Adrenal gland (tissue), 12 donors: ENCODE measurements around the gene KDM4B. TPM values are rescaled to one million over a fixed set of nuclear protein-coding genes. Genes with fewer than 3 reads are reported as not detected.
"Not testable (repeated sequence)": the region's sequence is repeated elsewhere in the genome, so short reads cannot be mapped to it uniquely, and the experiment has no call there.

Source experiments
- DNase-seq, 7 donors: peaks; one replicate each; pipeline ENCODE4 v3.0.0-alpha.2; 2019 to 2020
- H3K27ac ChIP-seq, 5 donors: fragments of 200-600 bp; sonication (generic) in 4 of 5; 1 replicate in 3 of 5; 2 replicates in 2 of 5; pipeline versions ENCODE4 v1.5.1 to v1.8.0; 2016 to 2020; ENCODE audit warnings: mild to moderate bottlenecking in 1 of 5
- H3K27me3 ChIP-seq: fragments of 200-600 bp; 2 replicates; pipeline ENCODE4 v1.8.0; 2021
- H3K36me3 ChIP-seq, 2 donors: fragments of 200-600 bp; replicated peaks in 1 of 2; 1 replicate in 1 of 2; 2 replicates in 1 of 2; pipeline versions ENCODE4 v1.5.1 to v1.8.0; 2018 to 2022
- H3K4me1 ChIP-seq, 2 donors: fragments of 200-600 bp; replicated peaks in 1 of 2; 1 replicate in 1 of 2; 2 replicates in 1 of 2; pipeline versions ENCODE4 v1.5.1 to v1.8.0; 2018 to 2021
- H3K4me3 ChIP-seq, 4 donors: fragments of 200-600 bp; sonication (generic) in 3 of 4; one replicate each; pipeline ENCODE4 v1.5.1; 2016 to 2018
- H3K9me3 ChIP-seq, 3 donors: fragments of 200-600 bp; sonication (generic) in 1 of 3; replicated peaks in 1 of 3; 1 replicate in 2 of 3; 2 replicates in 1 of 3; pipeline versions ENCODE4 v1.5.1 to v1.8.0; 2016 to 2021
- CTCF ChIP-seq, 6 experiments: fragments of 450-650 bp in 4 of 6; fragments of 200-600 bp in 2 of 6; sonication (generic) in 1 of 6; IDR thresholded peaks; 1 replicate in 5 of 6; 2 replicates in 1 of 6; pipeline versions ENCODE4 v1.5.1 to v1.8.0; 2016 to 2021; ENCODE audit warnings: antibody characterized with exemption in 6 of 6, mild to moderate bottlenecking in 2 of 6, moderate library complexity in 1 of 6
- POLR2A ChIP-seq, 2 donors: fragments of 450-650 bp; IDR thresholded peaks; one replicate each; pipeline ENCODE4 v1.6.1; 2017; ENCODE audit warnings: antibody characterized with exemption in 2 of 2, mild to moderate bottlenecking in 2 of 2, moderate library complexity in 1 of 2
- WGBS, 4 donors: extraction: QIAGEN DNeasy Blood & Tissue Kit in 2 of 4; methylation state at CpG; one replicate each; pipeline versions ENCODE4 v1.1.5 to v1.1.7; 2013 to 2017; 5-methylcytosine and 5-hydroxymethylcytosine counted together
- intact Hi-C, 2 donors: fragments of 100-400 bp; cut with DNase I; formaldehyde crosslinking; loops; one replicate each; pipeline versions ENCODE4 v1.14.1 to v1.15.0; 2022 to 2023
- polyA plus RNA-seq, 3 donors: library from polyadenylated mRNA; stranded (reverse); fragments of 200-250 nt in 2 of 3; fragments of 350-450 nt in 1 of 3; fragmentation: Illumina TruSeq in 1 of 3; extraction: RNeasy Lipid Tissue Mini Kit (QIAGEN cat#74804) in 1 of 3; gene quantifications; one replicate each; pipeline ENCODE4 v1.2.3, GENCODE V29; 2013 to 2014
- total RNA-seq, 9 donors: library from RNA; depleted of rRNA in 4 of 9; stranded (reverse); fragments of >200 nt in 4 of 9; fragments of 120-200 nt in 1 of 9; fragmentation: NEBNext Ultra II Directional in 1 of 9; extraction: Animal tissue kit (Norgen Biotek cat#: 25700) in 1 of 9; gene quantifications; one replicate each; pipeline versions ENCODE4 v1.1.0 to v1.2.4, GENCODE V29; 2013 to 2023
- donor health status: healthy with polysubstance abuse.
- donor health status: Bipolar disorder and iron deficiency.
- donor health status: DM: yes; HTN: yes; CAD: no.
- donor health status: DM: no; HTN: no; CAD: no.
- donor health status: DM: no; HTN: no; CAD: no.
- donor health status: DM: yes; HTN: yes; CAD: no.

The KDM4B gene
- total and polyA plus RNA-seq, 12 donors, result 9.8 to 65.1 (median 39.9) TPM

GRCh38 chr19:5025027-5025426, 56.1 kb downstream of the KDM4B start:
- WGBS, 4 donors, result 88 to 95% (median 93%) methylated on average over 5 to 10 of the region's 10 CpGs
- Histone ChIP-seq H3K4me1 (peaks cover 21 to 24% of the 10 kb centered on the region in 2 donors), H3K4me3 (no peak overlapping the region), H3K36me3 (no peaks in the 10 kb centered on the region), H3K27me3 (no peaks in the 10 kb centered on the region), H3K27ac (no peak overlapping the region), H3K9me3 (no peaks in the 10 kb centered on the region)
- intact Hi-C loops, result loop anchor here in 1 of 2 donors (5.0 to 10.0 kb wide), 2 partner anchors 50 to 158 kb away; partner anchors contain the start of gene PLIN3
- no peak for TF ChIP-seq CTCF (IDR thresholded peaks at IDR 0.05)
- no peak for TF ChIP-seq POLR2A (IDR thresholded peaks at IDR 0.05)
- no peak for DNase-seq

DNA sequence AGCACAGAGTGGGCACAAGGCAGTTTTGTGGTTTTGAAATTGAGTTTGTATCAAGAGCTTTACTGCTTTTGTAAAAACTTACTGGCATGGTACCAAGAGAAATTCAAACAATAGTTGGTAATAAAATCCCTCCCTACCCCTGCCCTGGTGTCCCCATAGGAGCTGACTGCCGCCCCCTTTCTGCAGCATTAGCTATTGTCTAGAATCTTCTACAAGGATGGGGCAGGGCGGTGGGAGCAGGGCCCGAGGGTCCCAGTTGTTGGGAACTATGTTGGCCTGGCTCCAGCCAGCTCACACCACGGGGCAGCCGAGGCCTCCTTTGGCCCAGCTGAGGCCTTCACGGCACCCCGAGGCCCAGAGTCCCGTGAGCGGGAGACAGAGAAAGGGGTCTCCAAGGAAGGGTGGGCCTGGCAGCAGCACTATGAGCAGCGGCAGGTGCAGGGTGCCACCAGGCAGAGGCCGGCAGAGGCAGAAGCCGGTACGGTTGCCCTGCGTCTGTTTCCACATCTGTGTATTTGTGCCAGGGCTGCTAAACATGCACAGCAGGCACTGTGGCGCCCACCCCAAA, 57.9 kb downstream of the KDM4B start:
- Histone ChIP-seq H3K27ac (no peak overlapping the region), H3K4me1 (peaks cover 21 to 30% of the 10 kb centered on the region in 2 donors), H3K27me3 (no peaks in the 10 kb centered on the region), H3K4me3 (no peak overlapping the region), H3K36me3 (no peaks in the 10 kb centered on the region), H3K9me3 (no peaks in the 10 kb centered on the region)
- TF ChIP-seq CTCF (IDR thresholded peaks at IDR 0.05), result no peak
- TF ChIP-seq POLR2A (IDR thresholded peaks at IDR 0.05), result no peak
- 82 to 88% (median 84%) methylated on average over 3 to 15 of the region's 15 CpGs for WGBS, 4 donors
- DNase-seq, result no peak
- intact Hi-C loops, result loop anchor here in 1 of 2 donors (5.0 to 10.0 kb wide), 2 partner anchors 52 to 159 kb away; partner anchors contain the start of gene PLIN3

GRCh38 chr19:5028229-5028886, 59.4 kb downstream of the KDM4B start:
- Histone ChIP-seq H3K36me3 (peaks cover 0 to 7% of the 10 kb centered on the region in 2 donors), H3K4me1 (peaks cover 14 to 31% of the 10 kb centered on the region in 2 donors), H3K27ac (peak overlapping the region in 3 of 5 donors; percentile 40 to 57 (median 57)), H3K27me3 (no peaks in the 10 kb centered on the region), H3K9me3 (no peaks in the 10 kb centered on the region), H3K4me3 (no peak overlapping the region)
- WGBS, 4 donors, result 66 to 76% (median 70%) methylated on average over 15 of the region's 15 CpGs
- intact Hi-C loops, result loop anchor here in 1 of 2 donors (5.0 to 10.0 kb wide), 2 partner anchors 54 to 161 kb away; partner anchors contain the start of gene PLIN3
- TF ChIP-seq CTCF (IDR thresholded peaks at IDR 0.05) (no peak), POLR2A (IDR thresholded peaks at IDR 0.05) (peak in 1 of 2 donors; percentile 9)
- peak in 4 of 7 donors; percentile 59 to 68 (median 64) for DNase-seq

GRCh38 chr19:5029596-5029995, 60.7 kb downstream of the KDM4B start:
- peak; percentile 40 to 61 (median 58) for TF ChIP-seq CTCF (IDR thresholded peaks at IDR 0.05)
- not testable (repeated sequence) for H3K27me3 ChIP-seq, H3K4me3 ChIP-seq, H3K9me3 ChIP-seq
- peak in 6 of 7 donors; percentile 57 to 85 (median 74) for DNase-seq
- intact Hi-C loops, result loop anchor here in 1 of 2 donors (5.0 to 10.0 kb wide), 2 partner anchors 55 to 162 kb away; partner anchors contain the start of gene PLIN3
- peaks cover 8 to 28% of the 10 kb centered on the region in 2 donors for H3K4me1 ChIP-seq
- peak overlapping the region in 3 of 5 donors; percentile 40 to 57 (median 57) for H3K27ac ChIP-seq
- WGBS, 4 donors, result 70 to 77% (median 73%) methylated on average over 10 to 12 of the region's 12 CpGs
- peaks cover 0 to 19% of the 10 kb centered on the region in 2 donors for H3K36me3 ChIP-seq
